Endothelial cell of umbilical vein (primary cell): Measurements from ENCODE around the gene CMC4. TPM values are rescaled to one million over a fixed set of nuclear protein-coding genes. Genes with fewer than 3 reads are reported as not detected.

Experiments used
- Bru-seq: library from RNA; stranded (reverse); fragments of 400-500 nt; gene quantifications from one replicate; lab custom pipeline; 2021; lab: Mats Ljungman, UMichigan
- BruChase-seq, 2 experiments: library from RNA; stranded (reverse); fragments of 400-500 nt; gene quantifications; one replicate each; lab custom pipeline; 2021; lab: Mats Ljungman, UMichigan
- BruUV-seq: library from RNA; stranded (reverse); fragments of 400-500 nt; replicated peaks from 2 replicates; lab custom pipeline; 2021; lab: Mats Ljungman, UMichigan
- CTCF ChIA-PET: fragments of 300-600, 350-600 bp; sonication (Branson Sonifier 250); formaldehyde crosslinking; loops from one replicate; lab custom pipeline; 2021; ENCODE audit warnings: antibody characterized with exemption, inconsistent platforms; lab: Charles Lee
- POLR2A ChIA-PET: fragments of 300-600, 350-600 bp; sonication (Branson Sonifier 250); formaldehyde crosslinking; loops from one replicate; lab custom pipeline; 2021; ENCODE audit warnings: antibody characterized with exemption, inconsistent platforms; lab: Charles Lee
- DNase-seq: peaks from one replicate; pipeline ENCODE4 v3.0.0-alpha.2; 2011; ENCODE audit warnings: low read depth, low spot score
- FAIRE-seq: peaks from 2 replicates; lab custom pipeline; 2011; peaks lifted over from hg19 to GRCh38; lab: Jason Lieb, UNC
- H2AFZ ChIP-seq: 2 replicates; pipeline ENCODE4 v1.6.0; 2012; ENCODE audit warnings: low read depth, low read length, control low read depth, inconsistent platforms
- H3K27ac ChIP-seq: 2 replicates; pipeline ENCODE4 v1.5.1; 2011; ENCODE audit warnings: low read depth, mild to moderate bottlenecking, control low read depth, low read length, moderate library complexity; ENCODE audit not compliant: insufficient read depth
- H3K27me3 ChIP-seq, 2 experiments: 2 replicates each; pipeline versions ENCODE4 v1.6.0 to v1.6.1; 2011; ENCODE audit warnings: low read length in 2 of 2, mixed read lengths in 1 of 2; ENCODE audit not compliant: control insufficient read depth in 2 of 2, insufficient read depth in 2 of 2
- H3K36me3 ChIP-seq, 2 experiments: 2 replicates in 1 of 2; 3 replicates in 1 of 2; pipeline ENCODE4 v1.5.1; 2011; ENCODE audit warnings: low read length in 2 of 2, mild to moderate bottlenecking in 1 of 2, moderate library complexity in 1 of 2; ENCODE audit not compliant: control insufficient read depth in 2 of 2, insufficient read depth in 2 of 2; ENCODE audit errors: extremely low read depth in 1 of 2
- H3K4me1 ChIP-seq: 3 replicates; pipeline ENCODE4 v1.5.1; 2011; ENCODE audit warnings: mild to moderate bottlenecking, low read length; ENCODE audit not compliant: control insufficient read depth, insufficient read depth; ENCODE audit errors: extremely low read depth
- H3K4me2 ChIP-seq: 2 replicates; pipeline ENCODE4 v1.6.1; 2011; ENCODE audit warnings: low read length, control low read depth, mixed read lengths; ENCODE audit not compliant: insufficient read depth
- H3K4me3 ChIP-seq, 3 experiments: fragments of 200-600 bp in 1 of 3; sonication (generic), shearing (Covaris generic) in 1 of 3; replicated peaks in 1 of 3; 2 replicates each; pipeline ENCODE4 v1.5.1; 2011 to 2016; ENCODE audit warnings: control low read depth in 3 of 3, low read length in 3 of 3, mild to moderate bottlenecking in 2 of 3, inconsistent platforms in 1 of 3, low read depth in 1 of 3, moderate library complexity in 1 of 3; ENCODE audit not compliant: insufficient read depth in 1 of 3
- H3K79me2 ChIP-seq: 2 replicates; pipeline ENCODE4 v1.6.0; 2012; ENCODE audit warnings: low read length, inconsistent platforms; ENCODE audit not compliant: control insufficient read depth, insufficient read depth
- H3K9ac ChIP-seq: replicated peaks from 2 replicates; pipeline ENCODE3; 2011; ENCODE audit warnings: low read length, control low read depth; ENCODE audit not compliant: insufficient read depth; ENCODE audit errors: extremely low read depth
- H3K9me1 ChIP-seq: replicated peaks from 3 replicates; pipeline ENCODE4 v1.6.0; 2011; ENCODE audit warnings: mild to moderate bottlenecking, low read length; ENCODE audit not compliant: control insufficient read depth, insufficient read depth; ENCODE audit errors: extremely low read depth
- H3K9me3 ChIP-seq: replicated peaks from 2 replicates; pipeline ENCODE4 v1.5.1; 2012; ENCODE audit warnings: low read length, inconsistent platforms; ENCODE audit not compliant: control insufficient read depth, insufficient read depth
- H4K20me1 ChIP-seq: replicated peaks from 2 replicates; pipeline ENCODE3; 2011; ENCODE audit warnings: mild to moderate bottlenecking, low read length; ENCODE audit not compliant: control insufficient read depth, insufficient read depth; ENCODE audit errors: extremely low read depth
- CTCF ChIP-seq, 2 donors: IDR thresholded peaks; 1 replicate in 1 of 2; 2 replicates in 1 of 2; pipeline ENCODE4 v1.5.1; 2011; ENCODE audit warnings: low read length in 2 of 2, mild to moderate bottlenecking in 2 of 2, moderate library complexity in 2 of 2, control low read depth in 1 of 2, inconsistent platforms in 1 of 2, low read depth in 1 of 2; ENCODE audit not compliant: insufficient read depth in 1 of 2; ENCODE audit errors: extremely low read depth in 1 of 2
- EZH2 ChIP-seq: IDR thresholded peaks from 2 replicates; pipeline ENCODE4 v1.6.1; 2012; ENCODE audit warnings: borderline replicate concordance, low read depth, mild to moderate bottlenecking, moderate library complexity, low read length, inconsistent platforms; ENCODE audit not compliant: severe bottlenecking
- FOS ChIP-seq: IDR thresholded peaks from 2 replicates; pipeline ENCODE4 v1.6.1; 2011; ENCODE audit warnings: mild to moderate bottlenecking, low read length, moderate library complexity, borderline replicate concordance; ENCODE audit not compliant: insufficient read depth
- GATA2 ChIP-seq: IDR thresholded peaks from 2 replicates; pipeline ENCODE4 v1.7.0; 2011; ENCODE audit warnings: low read depth, mild to moderate bottlenecking, moderate library complexity, mixed read lengths, low read length; ENCODE audit not compliant: insufficient read length, insufficient read depth
- JUN ChIP-seq: IDR thresholded peaks from 2 replicates; pipeline ENCODE4 v1.6.1; 2011; ENCODE audit warnings: borderline replicate concordance, low read depth; ENCODE audit not compliant: insufficient read length, insufficient read depth
- MAX ChIP-seq: IDR thresholded peaks from 2 replicates; pipeline ENCODE4 v1.6.1; 2011; ENCODE audit not compliant: insufficient read depth, insufficient read length
- MYC ChIP-seq: IDR thresholded peaks from one replicate; pipeline ENCODE4 v1.6.1; 2011; ENCODE audit warnings: mild to moderate bottlenecking, low read depth, low read length
- POLR2A ChIP-seq: IDR thresholded peaks from 2 replicates; pipeline ENCODE4 v1.6.1; 2012; ENCODE audit warnings: low read depth, mild to moderate bottlenecking, control low read depth, low read length
- POLR2AphosphoS5 ChIP-seq: IDR thresholded peaks from 2 replicates; pipeline ENCODE4 v1.6.1; 2012; ENCODE audit warnings: low read depth, mild to moderate bottlenecking, control low read depth, low read length, moderate library complexity; ENCODE audit not compliant: insufficient read depth
- dilution Hi-C: fragments of 300-500 bp; cut with MboI; formaldehyde crosslinking; loops from one replicate; pipeline ENCODE4 v1.15.0; 2019; ENCODE audit warnings: low sequenced_read_pairs; ENCODE audit not compliant: extremely low pct_ligation_motif_present
- intact Hi-C: fragments of 100-400 bp; cut with micrococcal nuclease; formaldehyde crosslinking; loops from one replicate; pipeline ENCODE4 v1.10.0; 2022
- long read RNA-seq: library from polyadenylated mRNA; stranded (forward); transcript quantifications from one replicate; pipeline ENCODE4 v2.0.0, GENCODE V29; 2021
- polyA minus RNA-seq, 3 experiments: library from RNA; depleted of rRNA, polyadenylated mRNA; stranded (reverse); fragments of >200 nt; gene quantifications; 1 replicate in 1 of 3; 2 replicates in 2 of 3; pipeline ENCODE4 v1.2.3, GENCODE V29; 2011
- polyA plus RNA-seq, 4 experiments: library from polyadenylated mRNA; depleted of rRNA in 3 of 4; stranded (reverse) in 3 of 4; unstranded in 1 of 4; fragments of >200 nt; gene quantifications; 2 replicates each; pipeline versions ENCODE4 v1.2.1 to v1.2.3, GENCODE V29; 2011 to 2012; ENCODE audit warnings: missing spikeins in 1 of 4
- total RNA-seq: library from RNA; stranded (reverse); gene quantifications from 2 replicates; pipeline ENCODE4 v1.2.3, GENCODE V29; 2021

CMC4 gene
- 3.2 and 4.3 TPM in 2 replicates for total RNA-seq
- 6.7 and 8.2 TPM in 2 replicates for polyA plus RNA-seq
- 9.2 and 10.7 TPM in 2 replicates for polyA plus RNA-seq (2011; cell fraction: cytosol; rRNA removed)
- 5.9 and 7.1 TPM in 2 replicates for polyA plus RNA-seq (2011; cell fraction: nucleus; rRNA removed)
- 4.0 and 5.1 TPM in 2 replicates for polyA plus RNA-seq (2012)
- 0.87 and 1.7 TPM in 2 replicates for polyA minus RNA-seq
- polyA minus RNA-seq (2011; cell fraction: cytosol; rRNA and poly(A)+ RNA removed): 1.6 TPM
- polyA minus RNA-seq (2011; cell fraction: nucleus; rRNA and poly(A)+ RNA removed): 0.67 and 0.91 TPM in 2 replicates
- percentile 65 among the genes with signal in this experiment for Bru-seq, nascent RNA
- BruChase-seq, experiment 1, labeled RNA remaining after a 6-hour chase: percentile 72 among the genes with signal in this experiment
- percentile 58 among the genes with signal in this experiment for BruChase-seq, experiment 2, labeled RNA remaining after a 2-hour chase
- long read RNA-seq, transcript CMC4-202 (3 exons, 1,107 nt): major isoform, 40 of 45 reads
- long read RNA-seq, partial matches to known transcripts: 0 of 45 reads
- long read RNA-seq, other reads (novel, unspliced or antisense): 5 of 45 reads

GRCh38 chrX:155070975-155071693 lies at the start of gene CMC4, which contains the start of the genes BRCC3 and MTCP1:
Gene CMC4, minus strand, starts transcription at chrX:155071136. Its CDS starts 7,113 bp downstream, at chrX:155064023.
Gene BRCC3, plus strand, starts transcription at chrX:155071508. Its CDS starts 20 bp downstream, at chrX:155071528.
Gene MTCP1, minus strand, starts transcription at chrX:155071136. Its CDS starts 5,126 bp downstream, at chrX:155066010.
- H3K27ac ChIP-seq: peak within 1 kb of the TSS; percentile 66
- no TSS peak for BruUV-seq
- FAIRE-seq (peak; percentile 18), DNase-seq (peak; percentile 75)
- no peaks in the 10 kb centered on the region for H3K9me3 ChIP-seq
- POLR2A ChIA-PET: no interaction called here
- CTCF ChIA-PET: interaction anchor here (0.9 to 1.1 kb wide), 2 partner anchors 15 to 23 kb away, joined by 3 read pairs; no protein-coding TSS in a partner anchor
- no peaks in the 10 kb centered on the region for H4K20me1 ChIP-seq
- H3K9me1 ChIP-seq: no peaks in the 10 kb centered on the region
- peak within 1 kb of the TSS; percentile 92 for H3K9ac ChIP-seq
- H3K27me3 ChIP-seq: no peaks in the 10 kb centered on the region
- H3K4me1 ChIP-seq: peaks cover 20% of the 10 kb centered on the region
- no peak for TF ChIP-seq MAX
- TF ChIP-seq CTCF (IDR thresholded peaks at IDR 0.05; ENCODE audit: extremely low read depth in 1 of 2, insufficient read depth in 1 of 2, low read depth in 1 of 2, low read length in 2 of 2): no peak
- TF ChIP-seq JUN: no peak
- TF ChIP-seq POLR2AphosphoS5: peak; percentile 37
- TF ChIP-seq GATA2: no peak
- TF ChIP-seq POLR2A: peak; percentile 76
- TF ChIP-seq EZH2: no peak
- TF ChIP-seq FOS: no peak
- TF ChIP-seq MYC: no peak
- peak within 1 kb of the TSS; percentile 92 for H2AFZ ChIP-seq
- dilution Hi-C loops: no loop called here
- peak within 1 kb of the TSS; percentile 63 to 92 (median 73) for H3K4me3 ChIP-seq
- H3K79me2 ChIP-seq: peaks cover 45% of the 10 kb centered on the region
- H3K4me2 ChIP-seq: peak within 1 kb of the TSS; percentile 94
- no peaks in the 10 kb centered on the region for H3K36me3 ChIP-seq
- intact Hi-C loops: loop anchor here (1.0 kb wide), 3 partner anchors 14 to 45 kb away; partner anchors contain the start of gene FUNDC2
